Renal cortex interstitium (tissue), 11 donors: ENCODE measurements around the gene DNAH2. TPM values are rescaled to one million over a fixed set of nuclear protein-coding genes. Genes with fewer than 3 reads are reported as not detected.

Source experiments
- DNase-seq, 11 donors: peaks; one replicate each; pipeline ENCODE4 v3.0.0-alpha.2; 2013; ENCODE audit warnings: low read depth in 9 of 11, low spot score in 4 of 11; ENCODE audit errors: extremely low read depth in 1 of 11
- polyA plus RNA-seq, 3 donors: library from polyadenylated mRNA; unstranded; fragments of 120-200 nt; gene quantifications; one replicate each; pipeline ENCODE4 v1.2.1, GENCODE V29; 2013; ENCODE audit not compliant: insufficient read length in 3 of 3

DNAH2 gene
- polyA plus RNA-seq, 3 donors, result 0.26 to 0.32 (median 0.29) TPM

- DNase-seq, result no peak
These were observed 160.7 kb downstream of the DNAH2 start for GRCh38 chr17:7878234-7878633.

- no peak for DNase-seq
These were observed 162.7 kb downstream of the DNAH2 start for GRCh38 chr17:7880076-7880868.

- no peak for DNase-seq
These were observed 163.9 kb downstream of the DNAH2 start for GRCh38 chr17:7881276-7882054.

- no peak for DNase-seq
These were observed 164.5 kb downstream of the DNAH2 start for GRCh38 chr17:7882068-7882467.

GRCh38 chr17:7882629-7883028 lies 165.1 kb downstream of the DNAH2 start:
- no peak for DNase-seq

Other genes with a start within 250 kb of the DNAH2 start
- 10 to 100 TPM; 34.9 to 54.9 (median 40.9) TPM for gene ZBTB4, start 238.1 kb upstream of the DNAH2 start, polyA plus RNA-seq
- under 1 TPM in 2 of 3 donors, not detected in 1; 0.26 TPM for gene SLC35G6, start 236.3 kb upstream of the DNAH2 start, polyA plus RNA-seq
- gene POLR2A, start 233.4 kb upstream of the DNAH2 start, polyA plus RNA-seq, result 100 to 1,000 TPM; 131 to 134 (median 134) TPM
- gene TNFSF12, start 168.7 kb upstream of the DNAH2 start, polyA plus RNA-seq, result 10 to 100 TPM; 19.0 to 26.6 (median 26.6) TPM
- gene TNFSF13, start 159.0 kb upstream of the DNAH2 start, polyA plus RNA-seq, result 10 to 100 TPM; 10.4 to 17.2 (median 12.5) TPM
- gene SENP3, start 155.8 kb upstream of the DNAH2 start, polyA plus RNA-seq, result 10 to 100 TPM; 61.6 to 86.9 (median 83.7) TPM
- 10 to 100 TPM; 56.7 to 63.5 (median 62.6) TPM for gene CD68, start 138.1 kb upstream of the DNAH2 start, polyA plus RNA-seq
- 100 to 1,000 TPM; 103 to 119 (median 114) TPM for gene MPDU1, start 133.9 kb upstream of the DNAH2 start, polyA plus RNA-seq
- 1 to 10 TPM; 2.9 to 4.4 (median 4.0) TPM for gene SOX15, start 127.7 kb upstream of the DNAH2 start, polyA plus RNA-seq
- 10 to 100 TPM; 49.6 to 51.8 (median 51.3) TPM for gene FXR2, start 102.8 kb upstream of the DNAH2 start, polyA plus RNA-seq
- gene SAT2, start 89.9 kb upstream of the DNAH2 start, polyA plus RNA-seq, result 100 to 1,000 TPM; 141 to 156 (median 145) TPM
- 1 to 10 TPM; 3.4 to 4.7 (median 4.0) TPM for gene SHBG, start 87.6 kb upstream of the DNAH2 start, polyA plus RNA-seq
- 10 to 100 TPM; 20.7 to 22.9 (median 21.0) TPM for gene ATP1B2, start 66.8 kb upstream of the DNAH2 start, polyA plus RNA-seq
- gene TP53, start 30.3 kb upstream of the DNAH2 start, polyA plus RNA-seq, result 10 to 100 TPM; 70.5 to 75.4 (median 73.3) TPM
- 10 to 100 TPM; 12.4 to 15.3 (median 12.9) TPM for gene WRAP53, start 29.3 kb upstream of the DNAH2 start, polyA plus RNA-seq
- 10 to 100 TPM; 19.9 to 27.6 (median 21.5) TPM for gene EFNB3, start 12.5 kb upstream of the DNAH2 start, polyA plus RNA-seq
- gene KDM6B, start 116.5 kb downstream of the DNAH2 start, polyA plus RNA-seq, result 10 to 100 TPM; 20.9 to 35.4 (median 28.3) TPM
- gene TMEM88, start 137.3 kb downstream of the DNAH2 start, polyA plus RNA-seq, result 10 to 100 TPM; 22.5 to 30.2 (median 24.3) TPM
- gene NAA38, start 139.8 kb downstream of the DNAH2 start, polyA plus RNA-seq, result 100 to 1,000 TPM in 2 of 3 donors, 10 to 100 TPM in 1; 64.5 to 134 (median 104) TPM
- 10 to 100 TPM; 23.4 to 29.0 (median 26.2) TPM for gene CYB5D1, start 140.3 kb downstream of the DNAH2 start, polyA plus RNA-seq
- 100 to 1,000 TPM; 168 to 213 (median 199) TPM for gene CHD3, start 171.0 kb downstream of the DNAH2 start, polyA plus RNA-seq
- 1 to 10 TPM; 3.8 to 4.8 (median 4.1) TPM for gene RNF227, start 198.5 kb downstream of the DNAH2 start, polyA plus RNA-seq
- gene KCNAB3, start 212.1 kb downstream of the DNAH2 start, polyA plus RNA-seq, result 10 to 100 TPM; 10.6 to 17.1 (median 14.9) TPM
- gene TRAPPC1, start 214.2 kb downstream of the DNAH2 start, polyA plus RNA-seq, result 100 to 1,000 TPM; 126 to 151 (median 146) TPM
- gene CNTROB, start 214.5 kb downstream of the DNAH2 start, polyA plus RNA-seq, result 10 to 100 TPM; 52.5 to 66.4 (median 55.7) TPM